ENCODE results near the gene DISP2. TPM values are rescaled to one million over a fixed set of nuclear protein-coding genes. Genes with fewer than 3 reads are reported as not detected.

Gene DISP2
- total and polyA plus RNA-seq, 4 donors: under 0.01 to 0.23 (median under 0.01) TPM; not detected in 1

DNA sequence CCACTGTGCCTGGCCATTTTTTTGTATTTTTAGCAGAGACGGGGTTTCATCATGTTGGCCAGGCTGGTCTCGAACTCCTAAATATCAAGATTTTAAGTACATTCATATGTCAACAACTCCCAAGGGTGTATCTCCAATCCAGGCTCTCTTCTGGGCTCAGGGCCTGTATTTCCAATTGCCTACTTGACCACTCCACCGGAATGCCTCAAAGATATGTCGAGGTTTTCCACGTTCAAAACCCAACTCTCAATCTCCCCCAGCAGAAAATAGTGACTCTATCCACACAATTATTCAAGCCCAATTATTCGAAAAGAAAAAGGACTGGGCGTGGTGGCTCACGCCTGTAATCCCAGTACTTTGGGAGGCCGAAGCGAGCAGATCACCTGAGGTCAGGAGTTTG, 22.6 kb downstream of the DISP2 start:
- Histone ChIP-seq H3K27me3 (ENCODE audit: control insufficient read depth in 4 of 4, insufficient read depth in 4 of 4, low read length in 3 of 4) (no peaks in the 10 kb centered on the region), H3K4me1 (ENCODE audit: control insufficient read depth in 4 of 4, insufficient read depth in 4 of 4, low read length in 3 of 4) (peaks cover 6 to 23% (median 20%) of the 10 kb centered on the region in 4 donors), H3K4me3 (ENCODE audit: low read depth in 1 of 3, low read length in 3 of 3) (no peak overlapping the region), H3K9me3 (ENCODE audit: control insufficient read depth in 4 of 4, low read length in 3 of 4) (no peaks in the 10 kb centered on the region), H3K27ac (ENCODE audit: low read depth in 1 of 2, low read length in 2 of 2) (no peak overlapping the region), H3K36me3 (ENCODE audit: control insufficient read depth in 4 of 4, insufficient read depth in 3 of 4, low read depth in 1 of 4, low read length in 3 of 4) (no peaks in the 10 kb centered on the region), H3K9ac (ENCODE audit: low read depth in 1 of 2, low read length in 2 of 2) (no peak overlapping the region)
- TF ChIP-seq HNF4A (conservative IDR thresholded peaks at IDR 0.05) (no peak), EGR1 (IDR thresholded peaks at IDR 0.05; ENCODE audit: low read depth in 2 of 2) (no peak), SP1 (IDR thresholded peaks at IDR 0.05) (no peak), HNF4G (IDR thresholded peaks at IDR 0.05) (no peak), RXRA (IDR thresholded peaks at IDR 0.05) (no peak), JUND (IDR thresholded peaks at IDR 0.05) (no peak), GABPA (IDR thresholded peaks at IDR 0.05 in 1 of 2, conservative IDR thresholded peaks at IDR 0.05 in 1 of 2) (no peak), NR2F2 (IDR thresholded peaks at IDR 0.05) (no peak), YY1 (IDR thresholded peaks at IDR 0.05) (no peak), FOXA2 (IDR thresholded peaks at IDR 0.05) (no peak), FOXA1 (IDR thresholded peaks at IDR 0.05) (no peak)
- TF ChIP-seq, protein P1, sequence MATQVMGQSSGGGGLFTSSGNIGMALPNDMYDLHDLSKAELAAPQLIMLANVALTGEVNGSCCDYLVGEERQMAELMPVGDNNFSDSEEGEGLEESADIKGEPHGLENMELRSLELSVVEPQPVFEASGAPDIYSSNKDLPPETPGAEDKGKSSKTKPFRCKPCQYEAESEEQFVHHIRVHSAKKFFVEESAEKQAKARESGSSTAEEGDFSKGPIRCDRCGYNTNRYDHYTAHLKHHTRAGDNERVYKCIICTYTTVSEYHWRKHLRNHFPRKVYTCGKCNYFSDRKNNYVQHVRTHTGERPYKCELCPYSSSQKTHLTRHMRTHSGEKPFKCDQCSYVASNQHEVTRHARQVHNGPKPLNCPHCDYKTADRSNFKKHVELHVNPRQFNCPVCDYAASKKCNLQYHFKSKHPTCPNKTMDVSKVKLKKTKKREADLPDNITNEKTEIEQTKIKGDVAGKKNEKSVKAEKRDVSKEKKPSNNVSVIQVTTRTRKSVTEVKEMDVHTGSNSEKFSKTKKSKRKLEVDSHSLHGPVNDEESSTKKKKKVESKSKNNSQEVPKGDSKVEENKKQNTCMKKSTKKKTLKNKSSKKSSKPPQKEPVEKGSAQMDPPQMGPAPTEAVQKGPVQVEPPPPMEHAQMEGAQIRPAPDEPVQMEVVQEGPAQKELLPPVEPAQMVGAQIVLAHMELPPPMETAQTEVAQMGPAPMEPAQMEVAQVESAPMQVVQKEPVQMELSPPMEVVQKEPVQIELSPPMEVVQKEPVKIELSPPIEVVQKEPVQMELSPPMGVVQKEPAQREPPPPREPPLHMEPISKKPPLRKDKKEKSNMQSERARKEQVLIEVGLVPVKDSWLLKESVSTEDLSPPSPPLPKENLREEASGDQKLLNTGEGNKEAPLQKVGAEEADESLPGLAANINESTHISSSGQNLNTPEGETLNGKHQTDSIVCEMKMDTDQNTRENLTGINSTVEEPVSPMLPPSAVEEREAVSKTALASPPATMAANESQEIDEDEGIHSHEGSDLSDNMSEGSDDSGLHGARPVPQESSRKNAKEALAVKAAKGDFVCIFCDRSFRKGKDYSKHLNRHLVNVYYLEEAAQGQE (IDR thresholded peaks at IDR 0.05): no peak
- TF ChIP-seq, protein P2, sequence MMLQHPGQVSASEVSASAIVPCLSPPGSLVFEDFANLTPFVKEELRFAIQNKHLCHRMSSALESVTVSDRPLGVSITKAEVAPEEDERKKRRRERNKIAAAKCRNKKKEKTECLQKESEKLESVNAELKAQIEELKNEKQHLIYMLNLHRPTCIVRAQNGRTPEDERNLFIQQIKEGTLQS (IDR thresholded peaks at IDR 0.05): no peak
- TF ChIP-seq, protein P3, sequence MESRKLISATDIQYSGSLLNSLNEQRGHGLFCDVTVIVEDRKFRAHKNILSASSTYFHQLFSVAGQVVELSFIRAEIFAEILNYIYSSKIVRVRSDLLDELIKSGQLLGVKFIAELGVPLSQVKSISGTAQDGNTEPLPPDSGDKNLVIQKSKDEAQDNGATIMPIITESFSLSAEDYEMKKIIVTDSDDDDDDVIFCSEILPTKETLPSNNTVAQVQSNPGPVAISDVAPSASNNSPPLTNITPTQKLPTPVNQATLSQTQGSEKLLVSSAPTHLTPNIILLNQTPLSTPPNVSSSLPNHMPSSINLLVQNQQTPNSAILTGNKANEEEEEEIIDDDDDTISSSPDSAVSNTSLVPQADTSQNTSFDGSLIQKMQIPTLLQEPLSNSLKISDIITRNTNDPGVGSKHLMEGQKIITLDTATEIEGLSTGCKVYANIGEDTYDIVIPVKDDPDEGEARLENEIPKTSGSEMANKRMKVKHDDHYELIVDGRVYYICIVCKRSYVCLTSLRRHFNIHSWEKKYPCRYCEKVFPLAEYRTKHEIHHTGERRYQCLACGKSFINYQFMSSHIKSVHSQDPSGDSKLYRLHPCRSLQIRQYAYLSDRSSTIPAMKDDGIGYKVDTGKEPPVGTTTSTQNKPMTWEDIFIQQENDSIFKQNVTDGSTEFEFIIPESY (IDR thresholded peaks at IDR 0.05): no peak
- TF ChIP-seq, protein P4, sequence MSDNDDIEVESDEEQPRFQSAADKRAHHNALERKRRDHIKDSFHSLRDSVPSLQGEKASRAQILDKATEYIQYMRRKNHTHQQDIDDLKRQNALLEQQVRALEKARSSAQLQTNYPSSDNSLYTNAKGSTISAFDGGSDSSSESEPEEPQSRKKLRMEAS (IDR thresholded peaks at IDR 0.05): no peak
- DNase-seq (ENCODE audit: low spot score): no peak
- 97% methylated on average over 10 of the region's 10 CpGs for WGBS

DNA sequence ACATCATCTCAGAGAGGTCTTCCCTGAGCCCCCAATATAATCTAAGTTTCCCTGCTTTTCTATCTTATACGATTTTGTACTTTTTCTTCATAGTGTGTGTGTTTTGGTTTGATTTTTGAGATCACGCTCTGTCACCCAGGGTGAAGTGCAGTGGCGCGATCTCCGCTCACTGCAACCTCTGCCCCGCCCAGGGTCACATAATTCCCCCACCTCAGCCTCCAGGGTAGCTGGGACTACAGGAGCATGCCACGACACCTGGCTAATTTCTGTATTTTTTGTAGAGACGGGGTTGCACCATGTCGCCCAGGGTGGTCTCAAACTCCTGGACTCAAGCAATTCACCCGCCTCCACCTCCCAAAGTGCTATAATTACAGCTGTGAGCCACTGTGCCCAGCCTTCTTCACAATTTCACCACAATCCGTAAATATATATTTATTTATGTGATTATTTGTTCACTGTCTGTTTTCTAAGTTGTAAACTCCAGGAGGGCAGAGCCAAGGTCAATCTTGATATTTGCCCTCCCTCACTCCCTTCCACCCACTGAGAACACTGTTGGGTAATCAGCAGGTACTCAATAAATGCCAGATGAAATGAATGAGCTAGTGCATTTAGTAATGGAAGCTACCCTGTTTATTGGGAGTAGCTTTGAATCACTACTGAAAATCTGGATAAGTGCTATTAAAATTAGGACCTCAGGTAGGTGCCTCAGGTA, 24.0 kb downstream of the DISP2 start:
- Histone ChIP-seq H3K27me3 (ENCODE audit: control insufficient read depth in 4 of 4, insufficient read depth in 4 of 4, low read length in 3 of 4) (no peaks in the 10 kb centered on the region), H3K4me3 (ENCODE audit: low read depth in 1 of 3, low read length in 3 of 3) (no peak overlapping the region), H3K36me3 (ENCODE audit: control insufficient read depth in 4 of 4, insufficient read depth in 3 of 4, low read depth in 1 of 4, low read length in 3 of 4) (peaks cover 0 to 6% (median 4%) of the 10 kb centered on the region in 4 donors), H3K9me3 (ENCODE audit: control insufficient read depth in 4 of 4, low read length in 3 of 4) (no peaks in the 10 kb centered on the region), H3K9ac (ENCODE audit: low read depth in 1 of 2, low read length in 2 of 2) (no peak overlapping the region), H3K27ac (ENCODE audit: low read depth in 1 of 2, low read length in 2 of 2) (peak overlapping the region; percentile 70 to 84), H3K4me1 (ENCODE audit: control insufficient read depth in 4 of 4, insufficient read depth in 4 of 4, low read length in 3 of 4) (peaks cover 6 to 23% (median 20%) of the 10 kb centered on the region in 4 donors)
- no peak for DNase-seq (ENCODE audit: low spot score)
- peak in 1 of 2 donors; percentile 37 for TF ChIP-seq JUND (IDR thresholded peaks at IDR 0.05)
- peak; percentile 28 for TF ChIP-seq SP1 (IDR thresholded peaks at IDR 0.05)
- TF ChIP-seq, protein P1 (IDR thresholded peaks at IDR 0.05): peak; percentile 43
- TF ChIP-seq EGR1 (IDR thresholded peaks at IDR 0.05; ENCODE audit: low read depth in 2 of 2): no peak
- peak; percentile 19 to 58 for TF ChIP-seq RXRA (IDR thresholded peaks at IDR 0.05)
- TF ChIP-seq HNF4A (conservative IDR thresholded peaks at IDR 0.05): peak; percentile 55 to 56
- no peak for TF ChIP-seq NR2F2 (IDR thresholded peaks at IDR 0.05)
- WGBS: 43% methylated on average over 11 of the region's 11 CpGs

All from liver (tissue), 9 donors.